GM12873 (cell line): ENCODE data around the gene ARL14.

Experiments used
- CTCF ChIP-seq: IDR thresholded peaks from 2 replicates; pipeline ENCODE4 v1.5.1; 2012; ENCODE audit warnings: low read depth, mild to moderate bottlenecking, moderate library complexity, low read length, control low read depth; ENCODE audit not compliant: insufficient read depth; ENCODE audit errors: missing control alignments

ARL14 gene

GRCh38 chr3:160675566-160676124 lies 1.3 kb upstream of the ARL14 start:
- no peak for TF ChIP-seq CTCF

- TF ChIP-seq CTCF: no peak
Observed at GRCh38 chr3:160677459-160677881, 510 bp downstream of the ARL14 start.

GRCh38 chr3:160678292-160678842 lies 1.4 kb downstream of the ARL14 start:
- TF ChIP-seq CTCF: no peak

GRCh38 chr3:160684368-160684740 lies 7.4 kb downstream of the ARL14 start:
- TF ChIP-seq CTCF: no peak

GRCh38 chr3:160685144-160685766 lies 8.3 kb downstream of the ARL14 start:
- TF ChIP-seq CTCF: peak; percentile 21

GRCh38 chr3:160686955-160687535 lies 10.1 kb downstream of the ARL14 start:
- peak; percentile 27 for TF ChIP-seq CTCF

- TF ChIP-seq CTCF: no peak
Observed at GRCh38 chr3:160691151-160691550, 14.2 kb downstream of the ARL14 start.
